ENCODE results near the gene TMEM108.

TMEM108 gene

GRCh38 chr3:133439563-133439962 lies 401.4 kb downstream of the TMEM108 start:
- DNase-seq = no peak

GRCh38 chr3:133440652-133441051 lies 402.5 kb downstream of the TMEM108 start:
- DNase-seq = no peak

- no peak for DNase-seq
Observed at GRCh38 chr3:133441867-133442270, 403.7 kb downstream of the TMEM108 start.

GRCh38 chr3:133442518-133442917 lies 404.3 kb downstream of the TMEM108 start:
- no peak for DNase-seq

- no peak for DNase-seq
Observed at GRCh38 chr3:133443649-133444422, 405.6 kb downstream of the TMEM108 start.

GRCh38 chr3:133444423-133444774 lies 406.2 kb downstream of the TMEM108 start:
- DNase-seq = no peak

GRCh38 chr3:133445108-133445507 lies 406.9 kb downstream of the TMEM108 start:
- DNase-seq = no peak

All from NCI-H510A treated with DMSO at 0.1 percent for 48 hours (cell line).